Stimulated activated CD4-positive, alpha-beta T cell treated with anti-CD3 and anti-CD28 coated beads, Interleukin-15, amount 100 ng/mL, for 24 hours (primary cell): ENCODE measurements around the gene WDPCP.
"Not testable (repeated sequence)": the region's sequence is repeated elsewhere in the genome, so short reads cannot be mapped to it uniquely, and the experiment has no call there.

ENCODE experiments used
- DNase-seq: peaks from one replicate; pipeline ENCODE4 v3.0.0-alpha.2; 2020

WDPCP gene, protein sequence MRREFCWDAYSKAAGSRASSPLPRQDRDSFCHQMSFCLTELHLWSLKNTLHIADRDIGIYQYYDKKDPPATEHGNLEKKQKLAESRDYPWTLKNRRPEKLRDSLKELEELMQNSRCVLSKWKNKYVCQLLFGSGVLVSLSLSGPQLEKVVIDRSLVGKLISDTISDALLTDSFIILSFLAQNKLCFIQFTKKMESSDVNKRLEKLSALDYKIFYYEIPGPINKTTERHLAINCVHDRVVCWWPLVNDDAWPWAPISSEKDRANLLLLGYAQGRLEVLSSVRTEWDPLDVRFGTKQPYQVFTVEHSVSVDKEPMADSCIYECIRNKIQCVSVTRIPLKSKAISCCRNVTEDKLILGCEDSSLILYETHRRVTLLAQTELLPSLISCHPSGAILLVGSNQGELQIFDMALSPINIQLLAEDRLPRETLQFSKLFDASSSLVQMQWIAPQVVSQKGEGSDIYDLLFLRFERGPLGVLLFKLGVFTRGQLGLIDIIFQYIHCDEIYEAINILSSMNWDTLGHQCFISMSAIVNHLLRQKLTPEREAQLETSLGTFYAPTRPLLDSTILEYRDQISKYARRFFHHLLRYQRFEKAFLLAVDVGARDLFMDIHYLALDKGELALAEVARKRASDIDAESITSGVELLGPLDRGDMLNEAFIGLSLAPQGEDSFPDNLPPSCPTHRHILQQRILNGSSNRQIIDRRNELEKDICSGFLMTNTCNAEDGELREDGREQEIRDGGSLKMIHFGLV

GRCh38 chr2:63588385-63589147 lies at the start of gene WDPCP, which contains the start of gene MDH1:
Gene WDPCP, minus strand, starts transcription at chr2:63588477. Its CDS starts 206 bp downstream, at chr2:63588271.
Gene MDH1, plus strand, starts transcription at chr2:63588963. Its CDS starts 81 bp downstream, at chr2:63589044.
- DNase-seq = peak; percentile 95

- no peak for DNase-seq
Observed at GRCh38 chr2:63632382-63632781, 44.1 kb upstream of the WDPCP start.

- DNase-seq = no peak
Observed at GRCh38 chr2:63631501-63631900, 43.2 kb upstream of the WDPCP start.

DNA sequence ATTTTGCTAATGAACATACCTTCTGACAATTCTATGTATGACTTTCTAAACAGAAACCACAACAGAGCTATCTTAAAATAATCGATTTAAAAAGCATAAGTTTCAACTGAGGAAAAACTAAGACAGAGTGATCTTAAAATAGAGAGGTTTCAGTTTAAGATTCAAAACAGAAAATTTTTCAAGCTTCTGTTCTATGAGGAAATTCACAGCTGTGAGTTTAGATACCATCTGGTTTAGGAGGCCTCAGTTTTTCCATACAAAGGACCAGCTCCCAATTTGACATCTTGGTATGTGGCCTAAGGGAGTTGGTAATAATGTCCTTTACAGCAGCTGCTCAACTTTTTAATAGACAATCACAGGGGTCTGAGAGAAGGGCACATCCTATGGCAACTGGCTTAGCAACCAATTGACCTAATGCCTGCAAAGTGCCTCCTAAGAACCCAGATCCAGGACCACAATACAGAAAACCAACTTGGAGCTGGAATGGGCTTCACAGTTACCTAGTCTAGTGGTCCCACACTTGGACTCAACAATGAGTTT lies 40.2 kb upstream of the WDPCP start:
- DNase-seq = no peak

DNA sequence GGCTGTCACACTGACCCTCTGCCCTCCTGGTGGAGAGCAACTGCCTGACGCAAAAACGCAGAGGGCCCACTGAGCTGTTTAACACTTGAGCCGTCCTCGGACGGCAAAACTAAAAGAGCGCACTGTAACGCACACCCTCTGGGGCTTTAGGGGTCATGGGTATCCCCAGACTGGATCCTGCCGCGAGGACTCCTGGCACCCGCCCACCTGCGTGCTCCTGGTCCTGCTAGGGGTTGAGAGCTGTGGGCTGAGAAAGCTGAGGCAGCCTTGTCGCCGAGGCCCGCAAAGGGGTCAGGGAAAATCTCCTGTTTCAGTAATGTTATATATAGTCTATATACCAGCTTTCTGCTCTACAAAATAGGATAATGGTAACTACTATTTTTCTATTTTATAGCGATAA lies 39.6 kb upstream of the WDPCP start:
- no peak for DNase-seq

GRCh38 chr2:63623763-63624162 lies 35.5 kb upstream of the WDPCP start:
- DNase-seq = not testable (repeated sequence)

- no peak for DNase-seq
Observed at GRCh38 chr2:63622751-63623150, 34.5 kb upstream of the WDPCP start.

DNA sequence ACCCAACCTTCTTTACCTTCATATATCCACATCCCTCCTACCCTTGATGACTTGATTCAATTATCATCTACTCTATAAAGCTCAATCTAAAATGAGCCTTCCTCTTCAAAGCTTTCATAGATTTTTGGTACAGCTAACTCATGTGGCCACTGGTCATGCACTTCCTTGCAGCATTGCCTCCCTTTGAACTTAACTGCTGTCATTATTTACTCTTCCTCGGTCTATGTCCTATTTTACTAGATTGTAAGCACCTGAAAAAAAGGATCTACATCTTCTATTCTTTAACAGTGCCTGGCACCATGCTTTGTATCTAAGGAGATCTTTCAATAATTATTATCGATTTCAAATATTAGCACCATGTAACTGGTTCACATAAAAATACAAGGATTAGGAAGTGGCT lies 31.1 kb upstream of the WDPCP start:
- no peak for DNase-seq

GRCh38 chr2:63617366-63617765 lies 29.1 kb upstream of the WDPCP start:
- DNase-seq = no peak

- DNase-seq = no peak
Observed at GRCh38 chr2:63614983-63615945, 27.0 kb upstream of the WDPCP start.

GRCh38 chr2:63614448-63614968 lies 26.2 kb upstream of the WDPCP start:
- no peak for DNase-seq

GRCh38 chr2:63613391-63613901 lies 25.2 kb upstream of the WDPCP start:
- no peak for DNase-seq

DNA sequence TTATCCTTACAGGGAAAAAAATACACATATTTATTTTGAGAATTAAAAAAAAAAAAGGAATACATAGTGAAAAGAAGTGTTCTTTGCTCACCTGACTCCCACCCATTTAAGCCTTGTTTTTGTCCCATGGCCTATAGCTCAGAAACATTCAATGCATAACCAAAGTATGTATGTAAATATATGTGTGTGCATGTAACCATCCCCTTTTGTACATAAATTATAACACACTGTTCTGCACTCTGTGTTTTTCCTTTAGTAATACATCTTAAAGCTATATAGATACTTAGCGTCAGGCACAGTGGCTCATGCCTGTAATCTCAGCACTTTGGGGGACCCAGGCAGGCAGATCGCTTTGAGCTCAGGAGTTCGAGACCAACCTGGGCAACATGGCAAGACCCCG lies 22.2 kb upstream of the WDPCP start:
- no peak for DNase-seq

- not testable (repeated sequence) for DNase-seq
Observed at GRCh38 chr2:63608865-63609264, 20.6 kb upstream of the WDPCP start.

DNA sequence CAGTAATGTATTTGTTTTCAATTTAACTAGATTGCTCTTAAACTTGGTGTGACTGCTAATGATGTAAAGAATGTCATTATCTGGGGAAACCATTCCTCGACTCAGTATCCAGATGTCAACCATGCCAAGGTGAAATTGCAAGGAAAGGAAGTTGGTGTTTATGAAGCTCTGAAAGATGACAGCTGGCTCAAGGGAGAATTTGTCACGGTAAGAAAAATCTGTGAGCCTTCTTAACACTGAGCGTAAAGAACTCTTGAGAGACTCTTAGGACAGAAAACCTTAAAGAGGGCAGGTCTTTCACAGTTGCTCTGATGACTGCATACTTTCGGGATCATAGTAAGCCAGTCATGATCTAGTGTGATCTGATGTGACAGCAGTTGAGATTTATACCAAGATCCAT lies 16.4 kb upstream of the WDPCP start:
- DNase-seq = no peak

- no peak for DNase-seq
Observed at GRCh38 chr2:63600881-63601460, 12.7 kb upstream of the WDPCP start.

- no peak for DNase-seq
Observed at GRCh38 chr2:63598981-63599380, 10.7 kb upstream of the WDPCP start.

GRCh38 chr2:63596401-63596883 lies 8.2 kb upstream of the WDPCP start:
- no peak for DNase-seq

DNA sequence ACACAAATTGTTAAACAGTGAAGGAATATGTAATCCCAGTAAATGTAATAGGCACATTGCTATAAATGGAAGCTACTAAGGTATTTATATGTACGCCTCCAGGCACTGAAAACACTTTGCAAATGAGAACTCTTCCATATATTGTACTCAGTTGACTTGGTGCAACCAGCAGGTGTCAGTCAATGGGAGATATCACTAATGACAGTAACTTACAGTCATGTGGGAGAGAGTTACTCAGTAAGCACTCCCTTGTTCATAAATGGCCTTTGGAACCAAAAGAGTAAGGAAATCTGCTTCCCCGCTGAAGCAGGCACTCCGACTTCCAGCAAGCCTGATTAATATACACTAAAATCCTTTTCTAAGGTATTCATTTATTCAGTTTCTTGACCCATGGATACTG lies 6.4 kb upstream of the WDPCP start:
- DNase-seq = no peak

DNA sequence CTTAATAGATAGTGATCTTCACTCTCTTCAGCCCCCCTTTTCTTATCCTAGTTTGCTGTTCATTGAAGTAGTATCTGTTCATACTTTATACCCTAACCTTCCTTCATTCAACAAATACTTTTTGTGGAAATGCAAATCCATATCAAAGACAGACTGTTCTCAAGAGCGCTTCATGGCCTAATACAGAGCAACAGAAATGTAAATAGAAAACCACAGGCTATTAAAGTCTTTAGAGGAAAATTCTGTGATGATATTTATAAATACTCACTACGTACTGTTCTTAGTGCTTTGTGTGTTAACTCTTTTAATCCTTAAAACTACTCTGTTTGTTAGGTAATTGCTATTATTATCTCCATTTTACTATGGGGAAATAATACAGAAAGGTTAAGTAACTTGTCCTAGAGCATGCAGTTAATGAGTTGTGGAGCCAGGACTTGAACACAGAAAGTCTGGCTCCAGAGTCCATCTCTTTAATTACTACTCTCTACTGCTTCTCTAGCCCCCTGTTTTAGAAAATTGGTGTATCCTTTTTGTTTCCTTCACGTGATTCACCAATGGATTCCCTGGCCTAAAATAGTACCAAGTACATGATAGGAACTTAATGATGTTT lies 3.4 kb upstream of the WDPCP start:
- no peak for DNase-seq
